ENCODE results near the gene AFF3.

GRCh38 chr2:99819766-99820165, 322.6 kb downstream of the AFF3 start:
- TF ChIP-seq, protein P1, sequence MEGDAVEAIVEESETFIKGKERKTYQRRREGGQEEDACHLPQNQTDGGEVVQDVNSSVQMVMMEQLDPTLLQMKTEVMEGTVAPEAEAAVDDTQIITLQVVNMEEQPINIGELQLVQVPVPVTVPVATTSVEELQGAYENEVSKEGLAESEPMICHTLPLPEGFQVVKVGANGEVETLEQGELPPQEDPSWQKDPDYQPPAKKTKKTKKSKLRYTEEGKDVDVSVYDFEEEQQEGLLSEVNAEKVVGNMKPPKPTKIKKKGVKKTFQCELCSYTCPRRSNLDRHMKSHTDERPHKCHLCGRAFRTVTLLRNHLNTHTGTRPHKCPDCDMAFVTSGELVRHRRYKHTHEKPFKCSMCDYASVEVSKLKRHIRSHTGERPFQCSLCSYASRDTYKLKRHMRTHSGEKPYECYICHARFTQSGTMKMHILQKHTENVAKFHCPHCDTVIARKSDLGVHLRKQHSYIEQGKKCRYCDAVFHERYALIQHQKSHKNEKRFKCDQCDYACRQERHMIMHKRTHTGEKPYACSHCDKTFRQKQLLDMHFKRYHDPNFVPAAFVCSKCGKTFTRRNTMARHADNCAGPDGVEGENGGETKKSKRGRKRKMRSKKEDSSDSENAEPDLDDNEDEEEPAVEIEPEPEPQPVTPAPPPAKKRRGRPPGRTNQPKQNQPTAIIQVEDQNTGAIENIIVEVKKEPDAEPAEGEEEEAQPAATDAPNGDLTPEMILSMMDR (conservative IDR thresholded peaks at IDR 0.05 in 1 of 2, IDR thresholded peaks at IDR 0.05 in 1 of 2; ENCODE audit: extremely low read depth in 1 of 2, insufficient read depth in 1 of 2, low read depth in 1 of 2, low read length in 2 of 2), result peak in 1 of 2 donors; percentile 28
- TF ChIP-seq EZH2 (IDR thresholded peaks at IDR 0.05; ENCODE audit: borderline replicate concordance, low read length), result no peak

Measured in mammary epithelial cell (primary cell).